Right lobe of liver (tissue), 4 donors: ENCODE measurements around the gene ABCA3.

Experiments
- CTCF ChIP-seq, 4 donors: fragments of 200-600 bp in 3 of 4; fragments of 450-650 bp in 1 of 4; IDR thresholded peaks; one replicate each; pipeline versions ENCODE4 v1.5.1 to v1.8.0; 2016 to 2022; ENCODE audit warnings: antibody characterized with exemption in 4 of 4, mild to moderate bottlenecking in 2 of 4
- POLR2A ChIP-seq: fragments of 450-650 bp; IDR thresholded peaks from one replicate; pipeline ENCODE4 v1.6.1; 2017; ENCODE audit warnings: antibody characterized with exemption, mild to moderate bottlenecking
- donor health status: DM: no; HTN: no; CAD: no.
- donor health status: DM: no; HTN: no; CAD: no.
- donor health status: DM: no; HTN: yes; CAD: no.

GRCh38 chr16:2277466-2278271, 62.9 kb downstream of the ABCA3 start:
- no peak for TF ChIP-seq CTCF (IDR thresholded peaks at IDR 0.05)
- TF ChIP-seq POLR2A = no peak
